Activated naive CD4-positive, alpha-beta T cell treated with Interleukin-2 at 50 U/mL for 16 hours (primary cell): Measurements from ENCODE around the gene RNF113B.

ENCODE experiments used
- DNase-seq: peaks from one replicate; pipeline ENCODE4 v3.0.0-alpha.2; 2020

RNF113B gene

DNA sequence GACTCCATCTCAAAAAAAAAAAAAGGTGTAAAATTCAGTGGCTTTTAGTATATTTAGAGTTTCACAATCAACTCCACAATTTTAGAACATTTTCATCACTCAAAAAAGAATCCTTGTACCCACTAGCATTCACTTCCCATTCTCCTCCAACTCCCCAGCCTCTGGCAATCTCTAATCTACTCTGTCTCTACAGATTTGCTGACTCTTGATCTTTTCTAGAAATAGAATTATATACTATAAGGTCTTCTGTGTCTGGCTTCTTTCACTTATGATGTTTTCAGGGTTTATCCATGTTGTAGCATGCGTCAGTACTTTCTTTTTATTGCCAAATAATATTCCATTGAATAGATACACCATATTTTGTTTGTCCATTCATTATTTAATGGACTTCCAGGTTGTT, 42.2 kb downstream of the RNF113B start:
- no peak for DNase-seq

- no peak for DNase-seq
Observed at GRCh38 chr13:98133946-98134345, 43.1 kb downstream of the RNF113B start.

DNA sequence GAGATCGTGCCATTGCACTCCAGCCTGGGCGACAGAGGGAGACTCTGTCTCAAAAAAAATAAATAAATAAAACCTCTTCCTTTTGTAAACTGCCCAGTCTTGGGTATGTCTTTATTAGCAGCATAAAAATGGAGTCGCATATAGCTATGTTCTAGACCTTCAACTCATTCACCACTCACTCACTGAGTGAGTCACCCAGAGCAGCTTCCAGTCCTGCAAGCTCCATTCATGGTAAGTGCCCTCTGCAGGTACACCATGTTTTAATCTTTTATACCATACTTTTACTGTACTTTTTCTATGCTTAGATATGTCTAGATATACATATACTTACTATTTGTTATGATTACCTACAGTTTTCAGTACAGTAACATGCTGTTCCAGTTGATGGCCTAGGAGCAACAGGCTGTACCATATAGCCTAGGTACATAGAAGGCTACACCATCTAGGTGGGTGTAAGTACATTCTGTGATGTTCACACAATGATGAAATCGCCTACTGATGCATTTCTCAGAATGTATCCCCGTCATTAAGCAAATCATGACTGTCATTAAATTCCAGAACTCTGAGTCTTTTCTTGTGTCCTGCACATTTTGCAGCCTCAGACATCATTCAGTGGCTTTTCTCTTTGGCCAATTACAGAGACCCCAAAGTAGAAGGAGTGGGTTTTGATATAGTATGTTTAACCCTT, 47.9 kb downstream of the RNF113B start:
- no peak for DNase-seq
